Loucy (cell line): ENCODE measurements around the gene PPP1R37.

Source experiments
- H2AFZ ChIP-seq: fragments of 200-600 bp; sonication (generic); 2 replicates; pipeline ENCODE4 v1.6.0; 2016; ENCODE audit warnings: antibody characterized with exemption, mild to moderate bottlenecking, low read length, moderate library complexity
- H3F3A ChIP-seq: fragments of 200-600 bp; 2 replicates; pipeline ENCODE4 v1.6.0; 2016; ENCODE audit warnings: antibody characterized with exemption, low read depth, mild to moderate bottlenecking
- H3K27me3 ChIP-seq: fragments of 200-600 bp; sonication (generic); 2 replicates; pipeline ENCODE4 v1.6.1; 2014; ENCODE audit warnings: low read length, mild to moderate bottlenecking; ENCODE audit not compliant: insufficient read depth, poor library complexity, severe bottlenecking
- H3K36me3 ChIP-seq: fragments of 200-600 bp; sonication (generic); 2 replicates; pipeline ENCODE4 v1.6.1; 2016; ENCODE audit warnings: low read length; ENCODE audit not compliant: insufficient read depth
- H3K4me1 ChIP-seq: fragments of 200-600 bp; sonication (generic); 2 replicates; pipeline ENCODE4 v1.5.1; 2014; ENCODE audit warnings: low read length, mild to moderate bottlenecking; ENCODE audit not compliant: insufficient read depth, poor library complexity, severe bottlenecking
- H3K4me2 ChIP-seq: fragments of 200-600 bp; sonication (generic); 2 replicates; pipeline ENCODE4 v1.6.0; 2014; ENCODE audit warnings: antibody characterized with exemption, low read length, low read depth, mild to moderate bottlenecking; ENCODE audit not compliant: poor library complexity, severe bottlenecking
- H3K4me3 ChIP-seq: fragments of 200-600 bp; sonication (generic); 2 replicates; pipeline ENCODE4 v1.5.1; 2014; ENCODE audit warnings: low read length, mild to moderate bottlenecking, mixed read lengths; ENCODE audit not compliant: poor library complexity, severe bottlenecking
- H3K79me2 ChIP-seq: fragments of 200-600 bp; sonication (generic); 2 replicates; pipeline ENCODE4 v1.6.1; 2014; ENCODE audit warnings: low read length; ENCODE audit not compliant: insufficient read depth
- H3K9ac ChIP-seq: fragments of 200-600 bp; sonication (generic); 2 replicates; pipeline ENCODE4 v1.6.0; 2014; ENCODE audit warnings: mild to moderate bottlenecking, low read depth, low read length, moderate library complexity; ENCODE audit not compliant: poor library complexity, severe bottlenecking
- H3K9me2 ChIP-seq: fragments of 200-600 bp; sonication (generic); replicated peaks from 2 replicates; pipeline ENCODE4 v1.6.1; 2016; ENCODE audit warnings: low read depth, low read length, mixed read lengths
- H3K9me3 ChIP-seq: fragments of 200-600 bp; sonication (generic); 2 replicates; pipeline ENCODE4 v1.6.1; 2014; ENCODE audit warnings: mild to moderate bottlenecking, antibody characterized with exemption, low read length, low read depth; ENCODE audit not compliant: insufficient read depth
- H4K20me1 ChIP-seq: fragments of 200-600 bp; sonication (generic); 2 replicates; pipeline ENCODE4 v1.6.0; 2014; ENCODE audit warnings: antibody characterized with exemption, low read length, mild to moderate bottlenecking; ENCODE audit not compliant: insufficient read depth, poor library complexity, severe bottlenecking
- CTCF ChIP-seq: fragments of 200-600 bp; sonication (generic); conservative IDR thresholded peaks from 2 replicates; pipeline ENCODE4 v1.5.1; 2014; ENCODE audit warnings: mild to moderate bottlenecking, antibody characterized with exemption, low read length
- EZH2phosphoT487 ChIP-seq: fragments of 200-600 bp; IDR thresholded peaks from 2 replicates; pipeline ENCODE4 v1.6.1; 2018; ENCODE audit warnings: antibody characterized with exemption, mild to moderate bottlenecking, moderate library complexity, borderline replicate concordance

Gene PPP1R37

DNA sequence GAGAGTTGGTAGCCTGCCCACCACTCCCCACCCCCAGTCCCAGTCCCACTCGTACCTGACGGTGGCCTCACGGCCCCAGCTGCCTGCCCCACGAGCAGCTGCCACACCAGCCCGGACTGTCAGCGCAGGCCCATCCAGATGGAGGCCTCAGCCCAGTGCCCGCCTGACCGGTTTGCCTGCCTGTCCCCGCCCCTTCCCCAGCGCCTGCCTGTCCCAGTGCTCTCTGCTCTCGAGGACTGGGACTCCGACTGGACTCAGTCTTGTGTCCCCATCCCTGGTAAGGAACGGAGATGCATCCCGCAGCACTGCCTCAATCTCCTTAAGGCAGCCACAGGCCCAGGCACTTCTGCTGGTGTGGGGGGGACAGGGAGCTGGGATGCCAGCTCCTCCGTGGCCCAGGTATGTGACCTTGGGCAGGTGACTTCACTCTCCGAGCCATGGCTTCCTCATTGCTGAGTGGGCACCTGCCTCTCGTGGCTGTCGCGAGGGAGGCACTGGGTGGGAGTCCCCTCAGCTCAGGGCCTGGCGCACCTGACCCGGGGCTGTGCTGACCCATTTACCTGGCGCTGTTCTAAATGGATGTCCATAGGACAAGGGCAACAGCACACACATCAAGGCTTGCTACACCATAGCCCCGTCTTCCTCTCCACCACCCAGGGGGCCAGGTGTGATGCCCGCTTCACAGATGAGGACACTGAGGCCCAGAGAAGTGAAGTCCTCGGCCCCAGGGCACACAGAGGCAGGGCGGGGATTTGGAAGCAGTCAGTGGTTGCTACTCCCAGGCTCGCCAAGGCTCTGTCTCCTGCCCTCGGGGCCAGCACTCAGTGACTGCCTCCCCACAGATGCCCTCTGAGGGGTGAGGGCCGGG is 68.1 kb downstream of the PPP1R37 start, which contains the start of gene NKPD1:
NKPD1 (minus strand) TSS at position 113 of the 868 bp plus-strand sequence. CDS start 832 bp downstream, outside the sequence.
- no peak within 1 kb of the TSS for H3K4me3 ChIP-seq
- no peaks in the 10 kb centered on the region for H3K4me1 ChIP-seq
- no peaks in the 10 kb centered on the region for H3K9me2 ChIP-seq
- no peaks in the 10 kb centered on the region for H3K79me2 ChIP-seq
- H4K20me1 ChIP-seq = no peaks in the 10 kb centered on the region
- TF ChIP-seq CTCF (no peak), EZH2phosphoT487 (no peak)
- no peaks in the 10 kb centered on the region for H3F3A ChIP-seq
- no peaks in the 10 kb centered on the region for H3K27me3 ChIP-seq
- H3K9me3 ChIP-seq = no peaks in the 10 kb centered on the region
- H3K4me2 ChIP-seq = no peak within 1 kb of the TSS
- H3K9ac ChIP-seq = no peak within 1 kb of the TSS
- H2AFZ ChIP-seq = no peak within 1 kb of the TSS
- no peaks in the 10 kb centered on the region for H3K36me3 ChIP-seq

DNA sequence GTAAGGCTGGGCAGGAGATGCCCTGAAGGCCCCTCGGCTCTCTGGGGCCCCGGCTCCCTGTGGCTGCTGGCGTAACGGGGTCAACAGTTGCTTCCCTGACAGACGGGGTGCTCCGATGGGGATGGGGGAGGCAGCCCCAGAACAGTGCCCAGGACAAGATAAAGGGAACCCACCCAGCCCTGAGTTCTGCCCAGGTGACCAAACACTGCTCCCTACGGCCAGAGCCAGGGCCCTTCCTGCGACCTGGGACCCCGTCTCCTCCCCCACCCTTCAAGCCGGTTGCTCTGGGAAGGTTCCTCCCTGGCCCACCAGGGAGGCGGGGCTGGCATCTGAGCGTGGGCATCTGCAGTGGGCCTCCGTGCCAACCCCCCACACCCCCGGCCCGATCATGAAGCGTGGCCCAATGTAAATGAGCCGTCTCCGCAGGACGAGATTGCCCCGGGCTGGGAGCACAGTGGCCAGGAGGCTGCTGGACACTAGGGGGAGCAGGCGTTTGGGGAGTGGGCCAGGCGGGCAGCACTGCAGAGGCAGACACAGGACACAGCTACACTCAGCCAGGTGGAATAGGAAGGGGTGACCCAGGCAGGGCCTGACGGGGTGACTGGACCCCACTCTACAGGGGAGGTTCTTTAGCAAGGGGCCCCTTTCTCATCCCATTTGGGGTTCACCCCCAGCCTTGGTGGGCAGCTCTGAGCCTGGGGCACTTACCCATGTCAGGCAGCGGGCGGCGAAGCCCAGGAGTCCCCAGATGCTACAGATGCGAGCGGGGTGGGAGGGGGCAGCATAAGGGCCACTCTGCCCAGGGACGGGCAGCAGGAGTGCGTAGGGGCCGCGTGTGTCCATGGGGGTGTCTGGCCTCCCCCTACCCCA is 69.0 kb downstream of the PPP1R37 start:
- Histone ChIP-seq H3K9me3 (no peaks in the 10 kb centered on the region), H3K36me3 (no peaks in the 10 kb centered on the region), H3F3A (no peaks in the 10 kb centered on the region), H3K9ac (no peak overlapping the region), H2AFZ (no peak overlapping the region), H3K9me2 (no peaks in the 10 kb centered on the region), H4K20me1 (no peaks in the 10 kb centered on the region), H3K4me3 (no peak overlapping the region), H3K4me2 (no peak overlapping the region), H3K4me1 (no peaks in the 10 kb centered on the region), H3K79me2 (no peaks in the 10 kb centered on the region), H3K27me3 (no peaks in the 10 kb centered on the region)
- TF ChIP-seq CTCF (peak; percentile 45; the same call in 1 of the 2 replicates), EZH2phosphoT487 (no peak)

GRCh38 chr19:45162608-45163143 is 69.7 kb downstream of the PPP1R37 start:
- H3K9me2 ChIP-seq = no peaks in the 10 kb centered on the region
- H3K4me2 ChIP-seq = no peak overlapping the region
- H3K79me2 ChIP-seq = no peaks in the 10 kb centered on the region
- no peaks in the 10 kb centered on the region for H3F3A ChIP-seq
- H3K9me3 ChIP-seq = no peaks in the 10 kb centered on the region
- TF ChIP-seq EZH2phosphoT487 (no peak), CTCF (no peak)
- H3K36me3 ChIP-seq = no peaks in the 10 kb centered on the region
- H3K9ac ChIP-seq = no peak overlapping the region
- no peaks in the 10 kb centered on the region for H3K27me3 ChIP-seq
- H3K4me1 ChIP-seq = no peaks in the 10 kb centered on the region
- H4K20me1 ChIP-seq = no peaks in the 10 kb centered on the region
- H3K4me3 ChIP-seq = no peak overlapping the region
- H2AFZ ChIP-seq = no peak overlapping the region
